Measurements from ENCODE around the gene CYTL1.
A peak's percentile ranks its signal among the peaks of the same experiment; 100 is the strongest.
"Not testable (repeated sequence)": the region's sequence is repeated elsewhere in the genome, so short reads cannot be mapped to it uniquely, and the experiment has no call there.

CYTL1 gene

GRCh38 chr4:4996935-4997334 is 22.3 kb downstream of the CYTL1 start:
- DNase-seq (ENCODE audit: low spot score), result not testable (repeated sequence)

- peak; percentile 46 for DNase-seq (ENCODE audit: low spot score)
Measured at GRCh38 chr4:4995908-4996265, 23.4 kb downstream of the CYTL1 start.

- peak; percentile 77 for DNase-seq (ENCODE audit: low spot score)
Measured at GRCh38 chr4:4995103-4995907, 24.0 kb downstream of the CYTL1 start.

DNA sequence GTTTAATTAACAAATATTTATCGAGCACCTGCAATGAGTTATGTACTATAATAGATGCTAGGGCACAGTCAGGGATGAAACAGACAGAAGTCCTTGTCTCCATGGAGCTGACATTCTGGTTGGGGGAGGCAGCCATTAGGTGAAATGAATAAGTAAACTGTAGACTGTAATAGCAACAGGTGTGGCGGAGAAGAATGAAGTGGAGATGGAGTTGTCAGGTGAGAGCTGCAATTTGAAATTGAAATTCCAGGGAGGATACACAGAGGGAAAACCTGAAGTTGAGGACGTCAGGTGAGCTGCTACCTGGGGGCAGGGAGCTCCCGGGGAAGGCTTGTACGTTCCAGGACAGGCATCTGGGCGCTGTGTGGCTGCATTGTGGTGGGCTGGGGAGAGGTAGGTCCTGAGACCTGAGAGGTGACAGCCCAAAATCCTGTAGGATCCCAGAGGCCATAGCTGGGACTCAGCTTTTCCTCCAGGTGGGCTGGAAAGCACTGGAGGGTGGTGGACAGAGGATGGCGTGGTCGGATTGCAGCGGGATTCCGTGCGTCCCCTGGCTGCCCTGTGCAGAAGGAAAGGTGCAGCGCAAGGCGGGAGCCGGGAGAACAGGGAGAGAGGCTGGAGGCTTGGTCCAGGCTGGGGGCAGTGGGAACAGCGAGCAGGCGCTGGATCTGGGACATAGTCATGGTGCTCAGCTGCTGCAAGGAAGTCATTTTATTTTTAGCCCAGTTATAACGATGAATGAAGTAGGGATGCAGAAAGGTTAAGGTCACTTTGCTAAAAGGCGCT is 24.8 kb downstream of the CYTL1 start:
- DNase-seq (ENCODE audit: low spot score), result no peak

DNA sequence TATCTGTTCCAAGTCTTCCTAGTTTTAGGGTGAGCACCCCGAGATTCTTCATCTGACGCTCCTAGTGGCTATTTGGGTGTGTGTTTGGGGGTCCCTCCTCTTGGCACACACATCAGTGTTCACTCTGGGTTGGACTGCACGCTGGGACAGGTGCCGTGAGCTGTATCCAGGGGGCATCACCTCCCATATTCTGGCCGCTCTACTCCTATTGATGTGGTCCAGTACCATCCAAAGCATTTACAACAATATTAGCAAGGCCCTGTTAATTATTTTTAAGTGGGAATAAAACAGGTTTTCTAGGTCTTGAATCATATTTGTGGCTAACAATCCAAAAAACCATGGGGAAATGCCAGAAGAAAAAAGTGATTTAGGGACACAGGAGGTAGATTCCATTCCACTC is 26.4 kb downstream of the CYTL1 start:
- DNase-seq (ENCODE audit: low spot score), result no peak

DNA sequence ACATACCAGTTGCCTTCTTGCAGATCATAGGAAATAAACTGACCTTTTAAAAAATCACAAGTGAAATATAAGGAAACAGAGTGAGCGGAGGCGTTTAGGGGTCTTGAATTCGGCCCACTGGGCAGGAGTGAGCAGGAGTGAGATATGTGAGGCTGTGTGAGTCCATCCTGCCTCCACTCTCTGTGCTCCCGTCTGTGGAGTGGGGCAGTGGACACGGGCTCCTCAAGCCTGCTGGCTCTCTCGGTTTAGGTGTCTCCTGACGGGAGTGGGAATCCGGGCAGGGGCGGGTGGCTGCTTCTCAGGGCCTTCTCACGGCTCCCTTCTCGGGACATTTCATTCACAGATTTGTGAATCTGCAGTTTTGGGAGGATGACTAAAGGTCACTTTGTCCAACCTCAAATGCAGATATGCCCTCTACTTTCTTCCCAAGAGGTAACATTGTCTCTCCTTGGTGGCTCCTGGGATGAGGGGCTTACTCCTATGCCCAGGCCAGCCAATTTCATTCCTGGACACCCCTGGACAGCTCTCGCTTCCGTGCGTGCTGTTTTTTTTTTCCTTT is 27.6 kb downstream of the CYTL1 start:
- DNase-seq (ENCODE audit: low spot score), result no peak

- DNase-seq (ENCODE audit: low spot score), result peak; percentile 98
Measured at GRCh38 chr4:4990857-4991540, 28.3 kb downstream of the CYTL1 start.

DNA sequence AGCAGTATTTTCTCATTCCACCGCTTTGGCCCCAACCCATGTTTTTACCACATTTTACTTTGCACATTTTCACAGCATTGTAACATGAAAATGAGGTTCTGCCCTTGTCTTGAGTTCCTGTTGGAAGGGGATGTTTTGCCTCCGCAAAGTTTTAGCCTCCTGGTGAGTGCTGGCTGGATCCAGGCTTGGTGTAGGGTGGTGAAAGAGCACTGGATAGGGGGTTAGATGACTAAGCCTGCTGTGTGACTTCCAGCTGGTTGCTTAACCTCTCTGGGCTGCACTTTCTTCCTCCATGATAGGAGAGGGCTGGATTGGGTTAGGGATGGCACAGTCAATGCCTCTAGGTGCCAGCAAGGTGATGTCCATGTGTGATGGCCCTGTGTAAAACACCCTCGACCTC is 28.9 kb downstream of the CYTL1 start:
- peak; percentile 33 for DNase-seq (ENCODE audit: low spot score)

DNA sequence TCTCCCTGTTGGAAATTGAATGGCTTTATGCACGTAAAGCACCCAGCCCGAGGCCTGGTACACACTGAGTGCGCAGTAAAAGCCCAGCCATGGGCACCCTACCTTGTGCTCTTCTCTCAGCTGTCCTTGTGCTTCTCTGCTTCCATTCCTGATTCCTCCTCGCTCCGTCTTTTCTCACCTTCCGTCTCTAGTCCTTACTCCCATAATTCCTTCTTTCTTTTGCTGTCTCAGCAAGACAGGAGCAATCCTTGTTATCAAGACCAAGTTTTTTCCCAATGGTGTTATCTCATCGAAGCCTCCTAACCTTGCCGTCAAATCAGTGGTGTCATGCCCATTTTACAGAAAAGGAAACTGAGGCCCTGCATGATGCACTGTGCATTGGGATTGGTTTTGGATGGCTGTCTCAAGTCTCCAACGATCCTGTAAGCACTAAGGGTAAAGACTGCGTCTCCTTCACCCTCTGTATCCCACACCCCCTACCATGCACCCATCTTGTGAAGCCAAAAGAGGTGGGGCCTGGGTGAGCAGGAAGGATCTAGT is 30.1 kb downstream of the CYTL1 start:
- no peak for DNase-seq (ENCODE audit: low spot score)

GRCh38 chr4:4987656-4988055 is 31.6 kb downstream of the CYTL1 start:
- no peak for DNase-seq (ENCODE audit: low spot score)

GRCh38 chr4:4986841-4987240 is 32.4 kb downstream of the CYTL1 start:
- DNase-seq (ENCODE audit: low spot score), result no peak

DNA sequence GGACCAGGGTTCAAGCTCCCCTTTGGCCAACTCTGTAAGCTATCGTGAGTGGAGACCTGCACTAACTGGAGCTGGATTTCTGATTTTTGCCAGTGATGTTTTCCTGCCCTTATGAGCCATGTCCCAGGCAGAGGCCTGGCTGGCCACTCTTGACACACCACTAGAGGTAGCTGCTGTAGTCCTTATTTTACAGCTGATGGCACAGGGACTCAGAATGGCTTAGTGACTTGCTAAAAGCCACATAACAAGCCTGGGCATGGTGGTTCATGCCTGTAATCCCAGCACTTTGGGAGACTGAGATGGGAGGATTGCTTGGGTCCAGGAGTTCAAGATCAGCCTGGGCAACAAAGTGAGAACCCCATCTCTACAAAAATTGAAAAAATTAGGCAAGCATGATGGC is 33.4 kb downstream of the CYTL1 start:
- peak; percentile 35 for DNase-seq (ENCODE audit: low spot score)

GRCh38 chr4:4985036-4985435 is 34.2 kb downstream of the CYTL1 start:
- no peak for DNase-seq (ENCODE audit: low spot score)

DNA sequence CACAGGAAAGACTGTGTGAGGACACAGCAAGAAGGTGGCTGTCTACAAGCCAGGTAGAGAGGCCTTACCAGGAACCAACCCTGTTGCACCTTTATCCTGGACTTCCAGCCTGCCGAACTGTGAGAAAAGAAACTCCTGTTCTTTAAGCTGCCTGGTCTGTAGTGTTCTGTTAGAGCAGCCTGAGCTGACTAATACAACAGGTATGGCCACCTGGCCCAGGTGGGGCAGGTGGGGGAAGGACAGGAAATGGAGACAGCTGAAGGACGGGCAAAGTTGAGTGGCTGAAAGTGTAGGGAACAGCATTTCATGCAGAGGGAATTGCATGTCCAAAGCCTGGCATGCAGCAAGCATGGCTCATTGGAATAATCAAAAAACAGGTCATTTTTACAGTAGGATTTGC is 35.1 kb downstream of the CYTL1 start:
- no peak for DNase-seq (ENCODE audit: low spot score)

- DNase-seq (ENCODE audit: low spot score), result no peak
Measured at GRCh38 chr4:4981827-4982226, 37.4 kb downstream of the CYTL1 start.

- DNase-seq (ENCODE audit: low spot score), result peak; percentile 87
Measured at GRCh38 chr4:4981427-4981826, 37.8 kb downstream of the CYTL1 start.

- no peak for DNase-seq (ENCODE audit: low spot score)
Measured at GRCh38 chr4:4980621-4981230, 38.5 kb downstream of the CYTL1 start.

DNA sequence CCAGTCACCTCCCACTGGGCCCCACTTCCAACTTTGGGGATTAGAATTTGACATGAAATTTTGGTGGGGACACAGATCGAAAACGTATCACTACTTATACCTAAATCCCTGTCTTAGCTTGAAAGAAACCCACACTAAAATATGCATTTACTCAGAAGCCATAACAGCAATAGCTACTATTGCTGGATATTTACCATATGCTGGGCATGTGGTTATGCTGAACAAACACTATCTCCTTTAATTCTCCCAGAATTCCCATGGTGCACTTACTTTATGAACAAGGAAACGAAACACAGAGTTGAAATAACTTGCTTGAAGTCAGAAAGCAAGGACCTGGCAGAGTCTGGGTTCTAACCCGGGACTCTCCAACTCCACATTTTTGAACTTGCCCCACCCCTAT is 39.3 kb downstream of the CYTL1 start:
- DNase-seq (ENCODE audit: low spot score), result no peak

- no peak for DNase-seq (ENCODE audit: low spot score)
Measured at GRCh38 chr4:4974727-4975126, 44.5 kb downstream of the CYTL1 start.

DNA sequence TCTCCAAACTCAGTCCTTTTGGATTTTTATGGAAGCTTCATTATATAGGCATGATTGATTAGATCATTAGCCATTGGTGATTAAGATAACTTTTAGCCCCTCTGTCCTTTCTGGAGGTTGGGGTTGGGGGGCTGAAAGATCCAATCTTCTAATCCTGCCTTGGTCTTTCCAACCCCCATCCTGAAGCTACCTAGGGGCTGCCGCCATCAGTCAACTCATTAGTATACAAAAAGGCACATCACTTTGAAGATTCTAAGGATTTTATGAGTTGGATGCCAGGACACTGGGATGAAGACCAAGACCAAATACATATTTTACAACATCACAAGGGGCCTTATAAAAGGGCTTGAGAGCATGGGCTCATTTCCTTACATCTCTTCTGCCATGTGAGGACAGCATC is 47.5 kb downstream of the CYTL1 start:
- DNase-seq (ENCODE audit: low spot score), result no peak

- DNase-seq (ENCODE audit: low spot score), result peak; percentile 96
Measured at GRCh38 chr4:4969298-4969697, 50.0 kb downstream of the CYTL1 start.

- no peak for DNase-seq (ENCODE audit: low spot score)
Measured at GRCh38 chr4:4968161-4968725, 51.0 kb downstream of the CYTL1 start.

Measured in AG08395 (cell line).